NCI-H2227 (cell line): ENCODE measurements around the gene ACP6.

ENCODE experiments used
- DNase-seq: peaks from one replicate; lab custom pipeline; 2025; ENCODE audit not compliant: unreplicated experiment; lab: John Stamatoyannopoulos, UW

Gene ACP6

DNA sequence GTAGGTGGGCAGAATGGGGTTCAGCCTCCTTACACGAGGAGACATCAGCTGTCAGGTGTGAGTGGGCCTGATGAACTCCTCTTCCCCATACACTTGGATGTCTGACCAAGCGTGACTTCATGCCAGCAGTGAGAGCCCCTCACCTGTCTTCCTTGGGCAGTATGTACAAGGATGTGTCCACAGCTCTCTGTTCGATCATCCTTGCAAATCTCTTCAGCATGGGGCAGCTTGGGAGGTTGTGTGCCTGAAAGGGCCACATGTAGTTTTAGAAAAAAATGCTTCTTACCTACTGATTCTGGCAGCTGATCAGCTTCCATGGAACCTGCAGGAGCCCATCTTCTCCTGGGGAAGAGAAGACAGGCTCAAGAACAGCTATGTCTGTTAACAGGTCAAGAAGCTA is 18.0 kb downstream of the ACP6 start:
- DNase-seq, result no peak

DNA sequence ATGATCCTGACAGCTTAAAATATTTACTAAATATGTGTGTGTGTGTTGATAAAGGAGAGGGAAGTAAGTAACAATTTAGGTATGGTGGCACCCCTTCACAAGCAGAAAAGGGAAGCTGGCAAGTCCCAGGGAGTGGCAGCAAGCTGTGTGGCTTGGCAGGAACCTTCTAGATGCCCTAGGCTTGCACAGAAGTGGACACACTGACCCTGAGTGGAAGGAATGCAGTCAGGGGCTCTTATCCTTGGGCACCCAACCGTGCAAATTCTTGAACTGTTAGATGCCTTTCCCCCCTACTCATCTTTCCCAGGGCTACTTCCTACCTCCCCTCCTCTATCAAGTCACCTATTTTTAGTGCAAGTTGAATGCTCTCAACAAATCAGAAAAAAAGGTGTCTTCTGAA is 18.9 kb downstream of the ACP6 start:
- DNase-seq, result no peak

DNA sequence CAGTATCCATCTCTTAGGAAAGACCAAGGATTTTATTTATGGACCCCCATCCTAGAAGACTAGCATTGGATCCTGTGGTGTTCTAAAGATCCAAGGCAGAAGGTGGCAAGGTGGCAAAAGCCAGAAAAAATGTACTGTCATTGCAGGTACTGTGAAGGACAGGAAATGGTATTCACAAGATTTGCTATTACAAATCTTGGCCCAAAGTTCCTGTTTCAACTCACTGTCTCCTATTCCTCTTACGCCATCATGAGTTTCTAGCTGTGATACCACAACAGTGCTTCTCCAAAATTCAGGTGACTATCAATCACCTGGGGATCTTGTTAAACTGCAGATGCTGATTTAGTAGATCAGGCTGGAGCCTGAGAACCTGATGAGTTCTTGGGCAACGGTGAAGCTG is 21.4 kb downstream of the ACP6 start:
- DNase-seq, result no peak

DNA sequence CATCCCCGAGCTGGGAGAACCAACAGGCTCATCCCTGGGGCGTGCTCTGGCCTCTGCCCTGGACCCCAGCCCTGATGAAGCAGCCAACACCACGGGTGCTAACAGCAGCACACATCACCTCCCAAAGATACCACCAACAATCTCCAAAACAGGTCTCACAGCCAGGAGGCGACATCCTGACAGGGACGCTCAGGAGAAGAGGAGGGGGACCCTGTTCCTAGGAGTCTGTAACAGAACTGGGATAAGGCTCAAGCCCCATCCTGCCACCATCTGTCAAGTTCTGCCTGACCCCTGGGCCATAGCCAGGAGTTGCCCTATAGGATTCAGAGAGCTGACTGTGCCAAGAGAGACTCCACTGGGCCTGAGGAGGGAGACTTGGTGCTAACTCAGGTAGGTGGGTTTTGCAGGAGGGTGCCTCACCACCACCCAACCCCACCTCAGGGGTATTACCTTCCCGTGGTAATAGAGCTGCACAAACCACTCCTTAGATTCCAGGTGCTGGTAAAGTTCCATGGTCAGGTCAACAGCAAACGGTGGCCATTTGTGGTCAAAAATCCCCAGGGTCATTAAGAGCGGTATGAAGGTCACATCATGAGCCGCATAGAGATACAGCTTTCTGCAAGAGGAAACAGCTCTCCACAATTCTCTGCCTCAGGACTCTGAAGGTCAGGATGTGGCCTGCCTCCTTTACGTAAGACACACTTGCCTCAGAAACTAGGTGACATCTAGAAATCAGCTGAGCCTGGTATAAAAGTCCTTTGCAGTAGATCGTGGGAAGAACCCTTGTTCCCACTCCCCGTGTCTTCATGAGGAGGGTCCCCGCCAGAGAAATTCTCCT is 22.3 kb downstream of the ACP6 start:
- no peak for DNase-seq

DNA sequence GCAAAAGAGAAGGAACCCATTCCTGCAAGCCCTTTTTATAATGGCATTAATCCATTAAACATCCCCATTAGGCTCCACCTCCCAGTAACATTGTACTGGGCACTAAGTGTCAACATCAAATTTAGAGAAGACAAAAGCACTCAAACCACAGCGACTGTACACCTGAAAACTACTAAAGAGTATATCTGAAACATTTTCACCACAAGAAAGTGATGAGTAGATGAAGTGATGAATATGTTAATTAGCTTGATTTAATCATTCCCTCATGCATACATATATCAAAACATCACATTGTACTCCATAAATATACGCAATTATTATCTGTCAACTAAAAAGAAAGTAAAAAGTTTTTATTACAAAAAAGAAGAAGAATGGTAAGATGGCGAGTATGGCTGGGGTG is 26.4 kb downstream of the ACP6 start:
- DNase-seq, result no peak

DNA sequence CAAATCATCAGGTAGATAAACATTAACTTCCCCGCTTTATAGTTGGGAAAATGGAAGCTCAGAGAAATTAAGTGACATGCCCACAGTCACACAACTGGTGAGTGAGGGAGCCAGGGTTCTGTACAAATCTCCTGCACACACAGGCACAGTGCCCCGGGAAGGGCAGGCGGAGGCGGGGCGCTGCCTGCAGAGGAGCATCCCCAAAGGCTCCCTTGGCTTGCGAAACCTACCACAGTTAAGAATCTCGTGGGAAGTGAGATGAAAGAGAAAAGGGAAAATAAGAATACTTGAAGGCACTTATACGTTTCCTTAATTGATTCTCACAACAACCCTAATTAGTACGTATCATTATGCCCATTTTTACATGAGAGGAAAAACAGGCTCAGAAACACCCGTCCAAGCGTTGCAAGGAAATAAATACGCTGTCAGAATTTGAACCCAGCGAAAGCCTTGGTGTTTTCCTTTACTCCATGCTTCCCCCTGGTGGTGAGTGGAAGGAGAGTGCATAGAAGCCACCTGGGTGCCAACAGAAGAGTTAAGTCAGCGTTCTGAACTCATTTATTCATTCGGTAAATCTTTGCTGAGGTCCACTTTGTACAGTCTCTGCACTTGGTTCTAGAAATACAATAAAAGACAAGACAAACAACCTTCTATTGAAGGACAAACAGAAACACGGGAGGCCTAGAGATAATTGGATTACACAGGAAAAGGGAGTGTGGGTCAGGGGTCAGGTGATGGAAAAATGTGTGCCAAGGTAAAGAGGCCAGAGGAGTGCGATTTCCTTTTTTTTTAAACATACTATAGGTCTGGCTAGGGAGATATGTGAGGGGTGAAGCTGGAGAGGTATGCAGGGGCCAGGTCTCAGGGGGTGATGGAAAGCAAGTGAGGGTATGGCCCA is 28.4 kb downstream of the ACP6 start:
- DNase-seq, result peak; percentile 49

DNA sequence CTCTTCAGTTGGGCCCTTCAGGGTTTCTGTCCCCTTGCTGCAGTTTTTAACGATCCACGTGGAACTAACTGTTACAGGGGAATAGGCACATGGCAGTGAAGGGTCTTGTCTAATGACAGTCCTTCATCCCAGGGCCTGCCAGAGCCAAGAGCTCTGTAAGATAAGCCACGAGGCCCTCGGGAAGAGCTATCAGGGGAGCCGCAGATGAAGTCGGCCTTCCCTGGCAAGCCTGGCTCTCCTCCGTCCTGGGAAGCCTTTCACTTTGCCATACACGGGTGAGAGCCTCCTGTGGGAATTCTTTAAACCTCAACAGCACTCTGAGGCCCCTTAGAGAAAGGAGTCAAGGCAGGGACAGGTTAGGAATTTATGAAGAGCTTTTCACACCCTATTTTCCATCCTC is 29.0 kb downstream of the ACP6 start:
- no peak for DNase-seq

DNA sequence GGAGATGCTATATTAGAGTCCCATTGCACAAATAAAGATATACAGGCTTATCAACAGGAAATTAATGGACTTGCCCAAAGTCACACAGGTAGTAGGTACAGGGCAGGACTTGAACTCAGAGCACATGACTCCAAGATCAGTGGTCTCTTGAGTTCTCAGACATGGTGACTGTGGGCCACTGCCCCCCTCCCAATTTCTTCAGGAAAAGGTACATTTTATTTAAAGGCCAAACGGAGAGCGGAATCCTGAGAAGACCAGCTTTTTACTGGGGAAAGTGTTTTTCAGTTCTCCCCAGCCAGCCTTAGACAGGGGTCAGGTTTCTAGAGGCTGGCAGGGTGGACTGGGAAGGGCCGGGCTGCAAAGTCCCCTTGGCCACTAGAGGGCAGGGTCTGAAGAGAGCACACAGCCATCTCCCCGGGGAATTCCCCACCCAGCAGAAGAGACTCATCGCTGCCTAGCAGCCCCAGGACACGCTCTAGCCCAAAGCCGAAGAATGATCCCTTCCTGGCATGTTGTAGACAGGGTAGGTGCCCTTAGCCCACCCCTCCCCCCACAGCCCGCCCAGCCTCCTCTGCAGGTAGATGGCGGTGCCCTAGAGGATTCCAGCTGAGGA is 29.7 kb downstream of the ACP6 start:
- DNase-seq, result peak; percentile 69

DNA sequence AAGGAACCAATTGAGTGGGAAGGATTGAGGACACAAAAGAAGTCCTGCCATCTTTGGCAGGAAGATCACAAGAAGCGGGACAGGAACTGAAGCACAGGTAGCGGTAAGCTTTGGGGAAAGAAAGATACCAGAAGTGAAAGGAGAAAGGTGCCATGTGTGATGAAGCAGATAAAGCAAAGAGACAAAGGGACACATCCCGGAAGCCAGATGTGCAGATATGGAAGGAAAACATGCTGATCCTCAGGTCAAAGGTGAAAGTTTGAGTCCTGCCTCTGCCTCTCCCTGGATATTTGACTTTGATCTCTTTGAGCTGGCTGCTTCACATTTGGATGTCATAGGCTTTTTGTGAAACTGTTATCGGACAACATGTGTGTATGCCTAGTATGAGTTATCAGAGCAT is 34.0 kb downstream of the ACP6 start:
- DNase-seq, result no peak

DNA sequence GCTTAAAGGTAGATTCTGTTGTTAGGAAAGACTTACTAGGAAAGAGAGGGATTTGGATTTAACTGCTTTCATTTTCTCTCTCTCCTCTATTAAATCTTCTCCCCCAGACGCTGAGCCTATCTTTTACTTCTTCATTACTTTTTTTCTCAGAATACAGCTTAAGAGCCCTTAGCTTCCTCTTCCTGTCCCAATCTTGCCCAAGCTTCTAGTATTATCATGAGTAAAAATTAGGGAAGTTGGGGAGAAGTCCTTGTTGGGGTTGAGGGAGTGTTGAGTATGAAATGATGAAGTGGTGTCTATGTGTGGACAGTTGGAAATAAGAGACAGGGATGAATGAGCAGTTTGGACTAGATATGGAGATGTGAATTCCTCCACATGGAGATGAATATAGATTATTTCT is 35.0 kb downstream of the ACP6 start:
- no peak for DNase-seq

DNA sequence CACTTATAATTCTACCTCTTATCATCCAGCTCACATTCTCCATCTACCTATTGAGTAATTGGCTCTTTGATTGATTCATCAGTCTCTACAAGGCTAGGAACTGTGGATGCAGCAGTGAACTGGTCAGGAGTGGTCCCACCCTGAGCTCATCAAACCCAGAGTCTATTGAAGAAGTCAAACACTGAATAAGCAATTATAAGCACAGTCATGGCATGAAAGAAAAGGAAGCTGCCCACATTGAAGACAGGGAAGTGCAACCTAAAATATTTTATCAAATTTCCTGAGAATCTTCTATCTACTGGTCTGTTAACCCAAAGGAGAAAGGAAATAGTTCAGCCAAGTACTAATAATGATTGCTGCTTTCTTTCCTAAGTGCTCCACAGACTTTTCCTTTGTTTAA is 35.7 kb downstream of the ACP6 start:
- no peak for DNase-seq

DNA sequence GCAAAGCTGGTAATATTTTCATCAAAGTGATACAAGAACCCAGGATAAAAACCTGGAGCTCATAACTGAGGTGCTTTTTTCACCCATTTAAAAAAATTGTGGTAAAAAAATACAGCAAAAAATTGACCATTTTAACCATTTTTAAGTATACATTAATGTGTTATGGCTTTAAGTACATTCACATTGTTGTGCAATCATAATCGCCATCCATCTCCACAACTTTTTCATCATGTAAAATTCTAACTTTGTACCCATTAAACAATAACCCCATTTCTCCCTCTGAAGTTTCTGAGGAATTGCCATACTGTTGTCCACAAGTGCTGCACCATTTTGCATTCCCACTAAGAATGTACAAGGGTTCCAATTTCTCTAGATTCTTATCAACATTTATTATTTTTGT is 36.6 kb downstream of the ACP6 start:
- DNase-seq, result no peak

DNA sequence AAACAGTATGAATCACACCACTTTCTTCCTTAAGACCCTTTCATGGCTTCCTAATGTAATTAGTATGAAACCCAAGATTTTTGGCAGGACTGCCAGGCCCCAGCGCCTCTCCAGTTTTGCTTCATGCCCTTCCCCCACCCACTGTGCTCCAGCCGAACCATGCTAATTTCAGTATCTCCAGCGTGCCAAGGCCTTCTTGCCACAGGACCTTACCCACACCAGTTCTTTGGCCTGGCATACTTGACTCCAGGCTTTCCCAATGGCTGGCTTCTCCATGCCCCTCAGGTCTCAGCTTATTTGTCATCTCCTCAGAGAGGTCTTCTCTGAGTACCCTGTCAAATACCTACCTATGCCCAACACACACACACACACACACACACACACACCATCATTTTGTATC is 38.5 kb downstream of the ACP6 start:
- DNase-seq, result no peak

DNA sequence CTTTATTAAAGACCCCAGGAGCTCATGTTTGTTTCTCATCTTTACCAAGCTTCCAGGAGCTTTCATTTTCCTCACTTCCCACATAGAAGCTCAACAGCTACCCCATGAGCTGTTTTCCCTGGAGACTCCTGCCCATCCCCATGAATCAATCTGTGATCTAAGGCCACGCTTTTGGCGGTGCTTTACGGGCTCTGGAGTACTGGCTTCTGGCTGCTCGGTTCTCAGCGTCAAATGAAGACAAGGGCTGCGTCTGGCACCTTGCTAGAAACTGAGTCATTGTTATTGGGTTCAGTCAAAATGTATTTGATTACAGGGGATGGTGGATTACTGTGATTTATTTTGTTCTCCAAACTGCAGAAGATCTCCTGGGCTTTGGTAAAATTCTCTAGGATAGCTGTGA is 39.9 kb downstream of the ACP6 start:
- DNase-seq, result no peak

DNA sequence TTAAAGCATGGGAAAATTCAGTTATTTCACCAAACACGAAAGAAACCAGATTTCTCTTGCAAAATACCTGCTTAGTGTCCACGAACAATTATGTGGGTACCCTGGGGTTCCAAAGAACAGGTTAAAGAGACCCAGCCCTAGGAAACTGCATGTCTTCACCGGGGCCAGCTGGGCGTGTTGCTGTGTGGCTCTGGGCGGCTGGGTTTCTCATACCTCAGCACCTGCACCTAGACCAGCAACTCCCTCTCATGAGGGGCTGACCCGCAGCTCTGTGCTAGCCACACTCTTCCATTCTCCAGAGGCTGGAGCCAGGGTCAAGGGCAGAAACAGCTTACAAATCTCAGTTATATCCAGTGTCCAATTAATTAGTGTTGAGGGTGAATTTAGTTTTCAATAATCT is 40.3 kb downstream of the ACP6 start:
- DNase-seq, result no peak

DNA sequence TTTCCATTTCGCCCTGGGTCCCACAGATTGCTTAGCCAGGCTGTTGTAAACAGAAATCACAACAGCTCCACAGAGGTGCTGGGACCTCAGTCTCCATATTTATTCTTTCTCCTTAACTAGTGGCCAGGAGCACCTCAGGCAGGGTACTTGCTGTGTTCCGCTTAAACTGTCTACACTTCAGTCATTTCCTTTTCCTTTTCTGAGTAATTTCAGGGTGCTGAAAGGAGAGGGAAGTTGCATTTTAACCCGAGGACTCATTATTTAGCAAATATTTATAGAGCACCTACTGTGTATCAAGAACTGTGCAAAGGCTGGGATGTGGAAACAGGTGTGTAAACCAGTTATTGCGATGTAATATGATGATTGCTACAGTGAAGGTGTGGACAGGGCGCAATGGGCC is 41.9 kb downstream of the ACP6 start:
- no peak for DNase-seq

DNA sequence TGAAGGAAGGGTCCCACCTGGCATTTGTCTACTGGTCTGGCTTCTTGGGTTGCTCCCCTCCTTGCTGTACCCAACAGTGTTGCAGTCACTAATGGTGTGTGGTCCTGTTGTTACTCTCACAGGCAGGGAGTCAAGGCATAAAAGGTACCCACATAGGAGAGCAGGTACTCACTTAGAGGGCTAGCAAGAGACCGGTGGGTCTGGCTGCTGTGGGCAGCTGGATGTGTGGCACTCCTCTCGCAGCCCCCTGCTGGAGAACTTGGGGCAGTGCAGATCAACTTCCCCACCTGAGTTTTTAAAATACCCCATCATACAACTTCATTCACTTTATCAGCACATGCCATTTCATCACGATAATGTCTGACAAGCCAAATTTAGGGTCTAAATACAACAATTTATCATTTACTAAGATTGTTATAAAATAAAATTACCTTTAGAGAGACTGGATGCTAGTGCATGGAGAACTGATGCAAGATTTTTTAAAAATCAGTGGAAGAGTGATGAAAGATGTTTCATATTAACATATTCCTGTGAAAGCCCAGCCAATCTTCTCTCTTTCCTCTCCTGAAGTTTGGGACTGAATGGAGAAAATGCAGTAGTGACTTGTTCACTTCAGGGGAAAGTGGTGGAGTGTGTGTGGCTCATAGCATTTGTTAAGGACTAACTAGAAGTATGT is 42.8 kb downstream of the ACP6 start:
- DNase-seq, result peak; percentile 55

DNA sequence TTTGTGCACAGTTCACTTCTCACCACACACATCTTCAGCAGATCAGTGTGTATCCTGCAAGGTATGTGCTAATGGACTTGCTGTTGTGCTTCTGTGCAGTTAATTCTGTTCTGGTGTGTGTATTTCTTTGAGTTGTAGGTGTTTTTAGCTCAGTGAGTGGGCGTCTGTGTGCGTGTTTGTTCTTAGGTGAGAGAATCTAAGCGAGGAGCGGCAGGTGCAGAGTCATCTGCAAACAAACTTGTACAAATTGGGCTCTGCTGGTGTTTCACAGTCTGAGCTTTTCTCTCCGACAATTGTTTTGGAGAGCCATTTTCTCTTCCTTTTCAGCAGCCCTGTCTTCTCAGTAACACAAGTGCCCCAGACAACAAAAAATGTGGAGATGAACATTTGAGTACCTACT is 43.6 kb downstream of the ACP6 start:
- DNase-seq, result no peak

DNA sequence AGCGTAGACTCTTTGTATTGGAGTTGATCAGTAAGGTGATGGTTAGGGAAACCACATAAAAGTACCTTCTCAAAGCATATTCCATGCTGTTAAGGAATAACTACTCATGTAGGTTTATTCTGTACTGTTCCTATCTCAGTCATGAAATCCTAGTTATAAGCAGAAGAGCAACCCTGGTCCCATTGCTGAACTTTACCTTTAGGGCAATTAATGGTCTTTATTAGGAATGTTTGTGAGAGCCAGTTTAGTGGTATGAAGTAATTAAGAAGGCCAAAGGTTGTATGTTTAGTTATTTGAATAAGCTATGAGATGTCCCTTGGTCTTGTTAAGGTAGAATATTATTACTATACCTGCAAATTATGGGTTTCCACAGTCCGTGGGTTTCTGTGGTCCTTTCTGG is 44.0 kb downstream of the ACP6 start:
- DNase-seq, result no peak

DNA sequence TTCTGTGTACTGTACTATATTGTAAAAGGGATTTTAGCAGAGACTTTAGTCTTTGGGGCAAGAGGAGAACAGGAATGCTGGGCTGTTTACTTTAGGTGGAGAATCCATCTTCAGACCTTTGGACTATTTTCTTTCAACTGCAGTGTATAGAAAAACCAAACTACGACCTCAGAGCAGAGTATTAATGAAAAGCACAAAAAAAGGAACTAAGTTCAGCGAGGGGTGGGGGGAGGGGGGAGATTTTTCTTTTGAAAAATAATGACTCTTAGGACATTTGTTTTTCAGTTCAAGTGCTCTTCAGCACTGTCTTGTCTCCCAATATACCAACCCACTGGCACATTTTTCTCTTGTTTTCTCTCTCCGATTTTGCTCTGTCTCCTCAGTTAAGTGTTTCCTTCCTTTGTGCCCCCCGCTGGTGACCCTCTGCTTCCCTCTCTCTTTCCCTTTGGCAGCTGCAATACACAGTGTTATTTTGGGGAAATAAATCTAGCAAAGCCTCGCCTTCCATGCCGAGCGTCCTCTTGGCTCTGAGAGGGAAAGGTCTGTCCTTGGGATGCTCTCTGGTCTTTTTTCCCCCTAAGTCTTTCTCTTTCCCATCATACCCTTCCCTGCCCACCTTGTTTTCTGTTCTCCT is 44.8 kb downstream of the ACP6 start:
- DNase-seq, result peak; percentile 38

DNA sequence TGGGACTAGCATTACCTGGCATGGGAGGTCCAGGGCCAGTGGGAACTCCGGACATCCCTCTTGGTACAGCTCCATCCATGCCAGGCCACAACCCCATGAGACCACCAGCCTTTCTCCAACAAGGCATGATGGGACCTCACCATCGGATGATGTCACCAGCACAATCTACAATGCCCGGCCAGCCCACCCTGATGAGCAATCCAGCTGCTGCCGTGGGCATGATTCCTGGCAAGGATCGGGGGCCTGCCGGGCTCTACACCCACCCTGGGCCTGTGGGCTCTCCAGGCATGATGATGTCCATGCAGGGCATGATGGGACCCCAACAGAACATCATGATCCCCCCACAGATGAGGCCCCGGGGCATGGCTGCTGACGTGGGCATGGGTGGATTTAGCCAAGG is 45.8 kb downstream of the ACP6 start:
- DNase-seq, result no peak
